ENCODE measurements around the gene TRPM5.

Gene TRPM5

DNA sequence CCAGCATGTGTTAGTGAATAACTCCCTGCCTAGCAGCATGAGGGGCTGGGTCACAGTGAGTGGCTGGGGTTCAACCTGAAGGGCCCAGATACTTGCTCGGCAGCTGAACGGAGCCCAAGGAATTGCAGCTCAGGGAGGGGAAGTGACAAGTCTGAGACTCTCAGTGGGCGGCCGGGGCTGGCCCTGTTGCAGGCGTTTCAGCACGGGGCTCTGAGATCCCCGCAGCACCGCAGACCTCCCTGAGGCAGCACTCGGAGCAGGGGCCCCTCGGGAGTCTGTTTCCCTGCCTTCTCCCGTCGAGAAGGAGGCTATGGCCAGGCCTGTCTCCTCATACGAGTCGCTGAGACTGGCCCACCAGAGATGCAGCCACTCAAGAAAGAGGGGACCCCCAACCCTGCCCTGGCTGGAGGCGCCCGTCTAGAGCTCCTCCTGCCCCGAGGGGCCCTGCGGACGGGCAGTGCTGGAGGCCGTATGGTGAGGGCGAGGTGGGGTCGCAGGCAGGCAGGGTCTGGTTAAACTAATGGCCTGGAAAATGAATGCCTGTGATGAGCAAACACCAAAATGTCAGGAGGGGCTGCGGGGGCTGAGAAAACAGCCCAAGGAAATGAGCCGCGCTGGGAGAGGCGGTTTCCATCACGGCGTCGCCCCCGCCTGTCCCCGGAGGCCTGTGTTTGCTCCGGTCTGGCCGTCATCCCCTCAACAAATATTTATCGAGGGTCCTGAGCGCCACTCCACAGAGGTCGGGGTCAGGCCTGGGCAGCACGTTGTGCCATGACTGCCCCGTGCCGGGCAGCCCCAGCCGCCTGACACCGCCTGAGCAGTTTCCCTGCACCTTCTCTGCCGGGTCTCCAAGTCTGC, 34.5 kb downstream of the TRPM5 start:
- in situ Hi-C loops (cut with MboI; ENCODE audit: low sequenced_read_pairs) = no loop called here

GRCh38 chr11:2409126-2409525, 35.2 kb downstream of the TRPM5 start:
- in situ Hi-C loops (cut with MboI; ENCODE audit: low sequenced_read_pairs) = no loop called here

GRCh38 chr11:2408671-2409070, 35.6 kb downstream of the TRPM5 start:
- in situ Hi-C loops (cut with MboI; ENCODE audit: low sequenced_read_pairs) = no loop called here

DNA sequence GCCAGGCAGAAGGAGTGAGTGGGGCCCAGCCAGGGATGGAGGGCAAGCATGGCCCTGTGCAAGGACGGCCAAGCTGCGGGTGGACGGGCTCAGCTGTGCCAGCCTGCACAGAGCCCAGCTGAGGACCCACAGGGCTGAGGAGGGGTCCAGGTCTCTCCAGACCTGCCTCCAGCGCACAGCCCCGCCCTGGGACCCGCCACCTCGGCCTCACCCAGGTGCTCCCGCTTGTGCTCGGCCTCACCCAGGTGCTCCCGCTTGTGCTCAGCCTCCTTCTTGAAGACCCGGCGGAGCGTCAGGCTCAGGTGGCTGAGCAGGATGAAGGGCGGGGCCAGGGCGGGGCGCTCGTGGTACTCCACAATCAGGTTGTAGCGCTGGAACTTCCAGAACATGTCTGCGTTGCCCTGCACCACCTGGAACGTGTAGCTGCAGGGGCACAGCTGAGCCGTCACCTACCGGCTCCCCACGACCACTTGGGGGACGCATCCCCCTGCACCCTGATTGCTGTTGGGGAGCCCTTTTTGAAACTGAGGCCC, 37.4 kb downstream of the TRPM5 start:
- in situ Hi-C loops (cut with MboI; ENCODE audit: low sequenced_read_pairs) = no loop called here

DNA sequence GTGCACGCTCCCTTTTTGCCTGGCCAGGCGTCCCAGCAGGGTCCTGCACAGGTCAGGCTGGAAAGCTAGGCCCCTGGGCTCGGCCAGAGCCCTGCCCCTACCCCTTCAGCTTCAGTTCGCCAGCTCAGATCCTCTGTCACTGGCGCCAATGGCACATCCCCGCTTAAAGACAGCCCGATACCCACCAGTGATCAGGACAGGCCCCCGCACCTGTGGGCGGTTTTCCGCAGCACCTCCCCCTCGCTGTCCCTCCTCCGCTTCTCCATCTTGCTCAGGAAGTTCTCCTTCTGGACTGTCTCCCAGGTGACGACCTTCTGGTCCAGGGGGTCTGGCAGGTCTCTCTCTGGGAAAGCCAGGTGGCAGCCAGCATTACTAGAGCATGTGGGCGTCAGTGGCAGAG, 37.9 kb downstream of the TRPM5 start:
- in situ Hi-C loops (cut with MboI; ENCODE audit: low sequenced_read_pairs) = no loop called here

DNA sequence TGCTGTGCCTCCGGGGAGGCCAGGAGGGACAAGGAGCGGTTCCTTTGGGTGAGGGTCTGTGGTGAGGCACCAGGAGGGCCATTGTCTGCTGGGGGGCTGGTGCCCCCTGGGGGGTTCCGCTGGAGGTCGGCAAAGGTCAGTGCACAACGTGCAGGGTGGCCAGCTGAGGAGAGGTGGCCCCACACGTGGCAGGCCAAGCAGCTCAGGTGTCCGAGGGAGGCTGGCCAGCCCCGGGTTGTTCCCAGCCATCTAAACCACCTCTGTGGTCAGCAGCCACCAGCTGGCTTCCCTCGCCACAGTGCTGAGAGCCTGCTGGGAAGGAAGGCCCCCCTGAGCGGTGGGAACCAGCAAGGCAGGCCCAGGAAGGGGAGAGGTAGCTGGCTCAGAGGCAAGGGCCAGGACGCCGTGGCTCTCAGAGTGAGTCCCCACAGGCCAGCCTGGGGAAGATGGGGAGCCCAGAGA, 39.5 kb downstream of the TRPM5 start:
- in situ Hi-C loops (cut with MboI; ENCODE audit: low sequenced_read_pairs) = no loop called here

DNA sequence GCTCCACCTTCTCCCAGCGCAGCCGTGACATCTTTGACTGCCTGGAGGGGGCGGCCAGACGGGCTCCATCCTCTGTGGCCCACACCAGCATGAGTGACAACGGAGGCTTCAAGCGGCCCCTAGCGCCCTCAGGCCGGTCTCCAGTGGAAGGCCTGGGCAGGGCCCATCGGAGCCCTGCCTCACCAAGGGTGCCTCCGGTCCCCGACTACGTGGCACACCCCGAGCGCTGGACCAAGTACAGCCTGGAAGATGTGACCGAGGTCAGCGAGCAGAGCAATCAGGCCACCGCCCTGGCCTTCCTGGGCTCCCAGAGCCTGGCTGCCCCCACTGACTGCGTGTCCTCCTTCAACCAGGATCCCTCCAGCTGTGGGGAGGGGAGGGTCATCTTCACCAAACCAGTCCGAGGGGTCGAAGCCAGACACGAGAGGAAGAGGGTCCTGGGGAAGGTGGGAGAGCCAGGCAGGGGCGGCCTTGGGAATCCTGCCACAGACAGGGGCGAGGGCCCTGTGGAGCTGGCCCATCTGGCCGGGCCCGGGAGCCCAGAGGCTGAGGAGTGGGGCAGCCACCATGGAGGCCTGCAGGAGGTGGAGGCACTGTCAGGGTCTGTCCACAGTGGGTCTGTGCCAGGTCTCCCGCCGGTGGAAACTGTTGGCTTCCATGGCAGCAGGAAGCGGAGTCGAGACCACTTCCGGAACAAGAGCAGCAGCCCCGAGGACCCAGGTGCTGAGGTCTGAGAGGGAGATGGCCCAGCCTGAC, 41.2 kb downstream of the TRPM5 start:
- in situ Hi-C loops (cut with MboI; ENCODE audit: low sequenced_read_pairs) = no loop called here

GRCh38 chr11:2402106-2402505, 42.2 kb downstream of the TRPM5 start:
- in situ Hi-C loops (cut with MboI; ENCODE audit: low sequenced_read_pairs) = no loop called here

- in situ Hi-C loops (cut with MboI; ENCODE audit: low sequenced_read_pairs) = no loop called here
These were observed 42.8 kb downstream of the TRPM5 start for GRCh38 chr11:2401436-2401984.

DNA sequence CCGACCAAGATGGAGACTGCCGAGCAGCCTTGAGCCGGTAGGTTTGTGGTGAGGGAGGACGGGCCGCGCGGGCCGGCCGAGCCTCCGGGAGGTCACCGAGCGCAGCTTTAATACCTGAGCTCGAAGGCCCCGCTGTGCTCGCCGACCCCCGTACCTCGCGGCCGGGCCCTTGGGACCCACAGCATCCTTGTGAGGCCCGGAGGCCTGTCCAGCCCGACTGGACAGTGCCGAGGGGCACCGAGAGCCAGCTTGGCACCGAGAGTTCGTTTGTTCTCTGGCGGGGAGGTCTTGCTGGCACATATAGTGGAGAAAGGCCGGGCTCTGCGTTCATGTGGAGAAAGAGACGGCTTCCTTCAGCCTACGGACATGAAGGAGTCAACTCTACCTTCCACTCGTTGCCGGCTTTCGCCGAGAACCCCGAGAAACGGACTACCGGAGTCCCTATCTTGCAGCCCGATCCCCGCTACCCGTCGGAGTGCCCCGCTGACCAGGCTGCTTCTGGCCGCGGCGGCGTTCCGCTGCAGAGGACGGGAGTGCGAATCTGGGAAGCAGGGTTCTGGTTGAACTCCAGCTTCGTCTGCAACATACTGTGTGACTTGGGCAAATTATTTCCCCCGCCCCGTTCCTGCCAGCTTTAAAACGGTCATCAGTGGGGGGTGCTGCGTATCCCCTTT, 43.4 kb downstream of the TRPM5 start:
- in situ Hi-C loops (cut with MboI; ENCODE audit: low sequenced_read_pairs) = no loop called here

- in situ Hi-C loops (cut with MboI; ENCODE audit: low sequenced_read_pairs) = no loop called here
These were observed 44.1 kb downstream of the TRPM5 start, which contains the start of gene TSSC4 for GRCh38 chr11:2400069-2400761. TSS of gene TSSC4 (plus strand) at chr11:2400750. CDS start at chr11:2402634, 1,884 bp downstream.

DNA sequence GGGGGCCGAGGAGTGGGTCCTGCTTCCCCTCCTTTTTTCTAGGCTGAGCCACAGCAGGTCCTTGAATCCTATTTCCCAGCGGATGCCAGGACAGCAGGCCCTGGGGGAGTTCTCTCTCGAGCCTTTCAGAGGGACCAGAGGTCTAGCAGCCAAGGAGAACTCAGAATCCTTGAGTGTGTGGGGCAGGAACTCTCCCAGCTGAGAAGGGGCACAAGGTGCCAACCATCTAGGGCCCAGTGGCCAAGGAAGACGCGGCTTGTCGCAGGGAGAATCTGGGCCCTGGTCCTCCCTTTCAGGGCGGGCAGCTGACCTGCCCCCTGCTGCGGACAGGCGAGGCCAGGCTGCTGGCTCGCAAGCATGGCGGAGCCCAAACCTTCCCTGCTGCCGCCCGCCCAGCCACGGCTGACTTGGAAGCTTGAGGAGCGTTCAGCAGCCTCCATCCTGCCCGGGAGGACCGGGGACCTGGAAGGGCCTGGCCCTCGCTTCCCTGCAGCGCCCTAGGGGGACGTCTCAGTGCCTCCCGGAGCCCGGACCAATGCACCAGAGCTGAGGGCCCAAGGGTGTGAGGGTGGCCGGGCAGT, 44.7 kb downstream of the TRPM5 start:
- in situ Hi-C loops (cut with MboI; ENCODE audit: low sequenced_read_pairs) = no loop called here

- in situ Hi-C loops (cut with MboI; ENCODE audit: low sequenced_read_pairs) = no loop called here
These were observed 45.5 kb downstream of the TRPM5 start for GRCh38 chr11:2398664-2399355.

DNA sequence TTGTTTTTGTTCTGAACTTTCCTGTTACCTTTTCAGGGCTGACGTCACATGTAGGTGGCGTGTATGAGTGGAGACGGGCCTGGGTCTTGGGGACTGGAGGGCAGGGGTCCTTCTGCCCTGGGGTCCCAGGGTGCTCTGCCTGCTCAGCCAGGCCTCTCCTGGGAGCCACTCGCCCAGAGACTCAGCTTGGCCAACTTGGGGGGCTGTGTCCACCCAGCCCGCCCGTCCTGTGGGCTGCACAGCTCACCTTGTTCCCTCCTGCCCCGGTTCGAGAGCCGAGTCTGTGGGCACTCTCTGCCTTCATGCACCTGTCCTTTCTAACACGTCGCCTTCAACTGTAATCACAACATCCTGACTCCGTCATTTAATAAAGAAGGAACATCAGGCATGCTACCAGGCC, 47.3 kb downstream of the TRPM5 start:
- in situ Hi-C loops (cut with MboI; ENCODE audit: low sequenced_read_pairs) = no loop called here

DNA sequence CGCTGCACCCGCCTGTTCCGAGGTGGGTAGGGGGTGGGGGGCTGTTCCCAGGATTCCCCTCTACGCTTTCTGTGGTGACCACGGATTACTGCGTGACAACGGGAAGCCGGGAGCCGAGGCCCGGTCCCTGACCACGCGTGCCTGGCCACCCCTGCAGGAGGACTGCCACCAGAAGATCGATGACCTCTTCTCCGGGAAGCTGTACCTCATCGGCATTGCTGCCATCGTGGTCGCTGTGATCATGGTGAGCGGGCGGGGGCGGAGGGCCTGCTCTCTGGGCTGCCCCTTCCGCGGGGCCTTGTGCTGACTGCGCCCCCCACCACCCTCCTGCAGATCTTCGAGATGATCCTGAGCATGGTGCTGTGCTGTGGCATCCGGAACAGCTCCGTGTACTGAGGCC, 47.8 kb downstream of the TRPM5 start:
- in situ Hi-C loops (cut with MboI; ENCODE audit: low sequenced_read_pairs) = no loop called here

- in situ Hi-C loops (cut with MboI; ENCODE audit: low sequenced_read_pairs) = no loop called here
These were observed 48.5 kb downstream of the TRPM5 start for GRCh38 chr11:2395856-2396255.

GRCh38 chr11:2395211-2395730, 49.0 kb downstream of the TRPM5 start:
- in situ Hi-C loops (cut with MboI; ENCODE audit: low sequenced_read_pairs) = no loop called here

DNA sequence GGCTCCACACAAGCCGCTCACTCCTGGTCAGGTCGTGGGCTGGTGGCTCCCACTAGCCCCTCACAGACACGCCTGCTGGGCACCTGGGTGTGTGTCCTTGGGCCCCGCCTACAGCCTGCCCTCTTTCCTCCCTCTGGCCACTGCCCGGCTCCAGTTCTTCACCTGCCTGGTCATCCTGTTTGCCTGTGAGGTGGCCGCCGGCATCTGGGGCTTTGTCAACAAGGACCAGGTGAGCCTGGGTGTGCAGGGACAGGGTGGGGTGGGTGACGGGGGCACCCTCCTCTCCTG, 49.6 kb downstream of the TRPM5 start:
- in situ Hi-C loops (cut with MboI; ENCODE audit: low sequenced_read_pairs) = no loop called here

All from HL-60/S4 (cell line).